Kidney (tissue), 14 donors: ENCODE measurements around the gene EVI5L. TPM values are rescaled to one million over a fixed set of nuclear protein-coding genes. Genes with fewer than 3 reads are reported as not detected.
A peak's percentile ranks its signal among the peaks of the same experiment; 100 is the strongest.

ENCODE experiments used
- DNase-seq, 5 donors: peaks; one replicate each; pipeline ENCODE4 v3.0.0-alpha.2; 2013 to 2020
- FAIRE-seq: peaks from 2 replicates; lab custom pipeline; 2012; peaks lifted over from hg19 to GRCh38; lab: Jason Lieb, UNC
- H3K27ac ChIP-seq, 2 donors: one replicate each; pipeline ENCODE4 v1.7.0; 2013; ENCODE audit warnings: low read depth in 2 of 2, low read length in 2 of 2, inconsistent platforms in 1 of 2
- H3K27me3 ChIP-seq: one replicate; pipeline ENCODE4 v1.7.1; 2013; ENCODE audit warnings: low read length, inconsistent platforms; ENCODE audit not compliant: control insufficient read depth, insufficient read depth
- H3K36me3 ChIP-seq, 3 donors: one replicate each; pipeline versions ENCODE4 v1.7.0 to v1.7.1; 2013; ENCODE audit warnings: low read length in 3 of 3, control low read depth in 1 of 3, inconsistent platforms in 1 of 3; ENCODE audit not compliant: insufficient read depth in 3 of 3, control insufficient read depth in 2 of 3
- H3K4me1 ChIP-seq, 3 donors: one replicate each; pipeline versions ENCODE4 v1.7.0 to v1.7.1; 2013; ENCODE audit warnings: low read length in 3 of 3, inconsistent platforms in 1 of 3, low read depth in 1 of 3; ENCODE audit not compliant: control insufficient read depth in 2 of 3, insufficient read depth in 2 of 3
- H3K4me3 ChIP-seq, 3 donors: one replicate each; pipeline versions ENCODE4 v1.7.0 to v1.8.1; 2013; ENCODE audit warnings: low read length in 3 of 3, control low read depth in 1 of 3, inconsistent platforms in 1 of 3
- H3K9ac ChIP-seq, 3 donors: one replicate each; pipeline versions ENCODE4 v1.7.0 to v1.7.1; 2013; ENCODE audit warnings: low read length in 3 of 3, control low read depth in 1 of 3, inconsistent platforms in 1 of 3
- H3K9me3 ChIP-seq, 3 donors: one replicate each; pipeline versions ENCODE4 v1.7.0 to v1.7.1; 2013; ENCODE audit warnings: low read length in 3 of 3, control low read depth in 1 of 3, inconsistent platforms in 1 of 3; ENCODE audit not compliant: control insufficient read depth in 2 of 3, insufficient read depth in 1 of 3
- intact Hi-C: fragments of 100-400 bp; cut with DNase I; formaldehyde crosslinking; loops from one replicate; pipeline ENCODE4 v1.11.1; 2022
- polyA plus RNA-seq: library from polyadenylated mRNA; stranded (reverse); fragments of 350-450 nt; fragmentation: Illumina TruSeq; extraction: RNeasy Lipid Tissue Mini Kit (QIAGEN cat#74804); gene quantifications from one replicate; pipeline ENCODE4 v1.2.3, GENCODE V29; 2014; ENCODE audit warnings: low read depth, low replicate concordance; ENCODE audit not compliant: insufficient read depth
- total RNA-seq: library from RNA; stranded (reverse); fragmentation: NEBNext Ultra II Directional; extraction: Animal tissue kit (Norgen Biotek cat#: 25700); gene quantifications from one replicate; pipeline ENCODE4 v1.2.1, GENCODE V29; 2021
- TF ChIP-seq, protein P1 (sequence below): IDR thresholded peaks from 3 replicates; pipeline ENCODE4 v1.5.1; 2012; ENCODE audit warnings: mild to moderate bottlenecking, moderate library complexity, borderline replicate concordance; ENCODE audit not compliant: insufficient read depth; ENCODE audit errors: extremely low read depth
- donor health status: control.
- donor health status: control.
- donor health status: control.
- donor health status: control.
- donor health status: control.
- donor health status: DM: yes; HTN: yes; CAD: no.
- donor health status: Normal renal cell carcinoma (clear cell type).

EVI5L gene
- total and polyA plus RNA-seq, 2 donors from 2014 or later, result 14.5 to 15.9 TPM

DNA sequence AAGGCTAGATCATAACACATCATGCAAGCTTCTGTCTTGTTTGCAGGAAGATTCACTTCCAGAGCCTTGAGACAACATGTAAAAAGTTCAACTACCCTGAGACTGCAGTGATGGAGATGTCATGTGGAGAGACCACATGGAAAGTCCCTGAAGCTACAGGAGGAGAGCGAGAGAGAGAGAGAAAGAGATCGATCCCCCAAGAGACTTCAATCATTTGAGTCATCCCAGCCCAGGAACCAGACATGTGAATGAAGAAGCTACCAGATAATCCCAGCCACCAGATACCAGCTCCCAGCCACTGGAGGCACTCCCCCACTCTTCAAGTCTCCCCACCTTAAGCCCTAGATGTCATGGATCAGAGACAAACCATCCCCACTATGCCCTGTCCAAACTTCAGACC is 10.7 kb upstream of the EVI5L start:
- intact Hi-C loops, result no loop called here

DNA sequence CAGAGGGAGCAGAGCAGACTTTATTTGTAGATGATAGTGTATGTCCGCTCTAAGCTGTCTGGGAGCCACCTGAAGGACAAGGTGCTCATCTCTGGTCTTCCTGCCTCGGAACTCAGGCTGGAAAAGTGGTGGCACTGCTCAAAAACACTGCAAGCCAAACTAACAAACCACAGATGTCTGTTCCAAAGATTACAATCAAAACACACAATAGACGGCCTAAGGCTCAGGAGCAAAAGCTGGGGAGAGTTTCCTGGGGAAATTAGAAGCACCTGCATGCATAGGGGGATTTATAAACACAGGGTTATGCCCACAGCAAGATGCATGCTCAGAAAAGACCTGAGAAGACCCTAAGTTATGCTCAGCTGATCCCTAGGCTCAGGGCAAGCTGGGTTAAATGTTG is 9.4 kb upstream of the EVI5L start:
- no peak overlapping the region for H3K9ac ChIP-seq
- H3K4me3 ChIP-seq, result no peak overlapping the region
- H3K4me1 ChIP-seq, result no peaks in the 10 kb centered on the region
- H3K27me3 ChIP-seq, result no peaks in the 10 kb centered on the region
- H3K27ac ChIP-seq, result no peak overlapping the region
- TF ChIP-seq, protein P1, sequence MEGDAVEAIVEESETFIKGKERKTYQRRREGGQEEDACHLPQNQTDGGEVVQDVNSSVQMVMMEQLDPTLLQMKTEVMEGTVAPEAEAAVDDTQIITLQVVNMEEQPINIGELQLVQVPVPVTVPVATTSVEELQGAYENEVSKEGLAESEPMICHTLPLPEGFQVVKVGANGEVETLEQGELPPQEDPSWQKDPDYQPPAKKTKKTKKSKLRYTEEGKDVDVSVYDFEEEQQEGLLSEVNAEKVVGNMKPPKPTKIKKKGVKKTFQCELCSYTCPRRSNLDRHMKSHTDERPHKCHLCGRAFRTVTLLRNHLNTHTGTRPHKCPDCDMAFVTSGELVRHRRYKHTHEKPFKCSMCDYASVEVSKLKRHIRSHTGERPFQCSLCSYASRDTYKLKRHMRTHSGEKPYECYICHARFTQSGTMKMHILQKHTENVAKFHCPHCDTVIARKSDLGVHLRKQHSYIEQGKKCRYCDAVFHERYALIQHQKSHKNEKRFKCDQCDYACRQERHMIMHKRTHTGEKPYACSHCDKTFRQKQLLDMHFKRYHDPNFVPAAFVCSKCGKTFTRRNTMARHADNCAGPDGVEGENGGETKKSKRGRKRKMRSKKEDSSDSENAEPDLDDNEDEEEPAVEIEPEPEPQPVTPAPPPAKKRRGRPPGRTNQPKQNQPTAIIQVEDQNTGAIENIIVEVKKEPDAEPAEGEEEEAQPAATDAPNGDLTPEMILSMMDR, result no peak
- no peaks in the 10 kb centered on the region for H3K36me3 ChIP-seq
- DNase-seq (no peak), FAIRE-seq (no peak)
- intact Hi-C loops, result no loop called here
- peaks cover 0 to 5% (median 3%) of the 10 kb centered on the region in 3 donors for H3K9me3 ChIP-seq

More for the DNA sequence above, 10.7 kb upstream of the EVI5L start:
- no peak overlapping the region for H3K4me3 ChIP-seq
- TF ChIP-seq, protein P1, result no peak
- H3K9me3 ChIP-seq, result peaks cover 0 to 5% (median 3%) of the 10 kb centered on the region in 3 donors
- H3K4me1 ChIP-seq, result no peaks in the 10 kb centered on the region
- no peaks in the 10 kb centered on the region for H3K27me3 ChIP-seq
- DNase-seq (no peak), FAIRE-seq (no peak)
- no peak overlapping the region for H3K27ac ChIP-seq
- no peak overlapping the region for H3K9ac ChIP-seq
- no peaks in the 10 kb centered on the region for H3K36me3 ChIP-seq

DNA sequence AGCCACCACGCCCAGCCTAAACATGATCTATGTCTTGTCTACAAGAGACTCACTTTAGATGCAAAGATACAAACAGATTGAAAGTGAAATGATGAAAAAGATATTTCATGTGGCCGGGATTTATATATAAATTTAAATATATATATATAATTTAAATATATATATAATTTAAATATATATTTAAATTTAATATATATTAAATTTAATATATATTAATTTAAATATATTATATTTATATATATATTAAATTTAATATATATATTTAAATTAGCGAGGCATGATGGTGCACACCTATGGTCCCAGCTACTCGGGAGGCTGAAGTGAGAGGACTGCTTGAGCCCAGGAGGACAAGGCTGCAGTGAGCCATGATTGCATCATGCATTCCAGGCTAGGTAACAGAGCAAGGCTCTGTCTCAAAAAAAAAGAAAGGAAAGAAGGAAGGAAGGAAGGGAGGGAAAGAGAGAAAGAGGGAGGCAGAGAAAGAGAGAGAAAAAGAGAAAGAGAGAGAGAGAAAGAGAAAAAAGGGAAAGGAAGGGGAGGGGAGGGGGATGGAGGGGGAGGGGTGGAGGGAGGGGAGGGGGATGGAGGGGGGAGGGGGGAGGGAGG is 7.0 kb upstream of the EVI5L start:
- TF ChIP-seq, protein P1, result no peak
- Histone ChIP-seq H3K27me3 (no peaks in the 10 kb centered on the region), H3K4me1 (no peaks in the 10 kb centered on the region), H3K36me3 (no peaks in the 10 kb centered on the region), H3K9ac (no peak overlapping the region), H3K27ac (no peak overlapping the region), H3K4me3 (no peak overlapping the region), H3K9me3 (peaks cover 0 to 3% (median 0%) of the 10 kb centered on the region in 3 donors)
- FAIRE-seq (peak; percentile 79), DNase-seq (no peak)
- intact Hi-C loops, result no loop called here
